HepG2 (cell line): ENCODE results near the gene PSMC2. TPM values are rescaled to one million over a fixed set of nuclear protein-coding genes. Genes with fewer than 3 reads are reported as not detected.

Experiments used
- ATAC-seq: fragments of 200-7000 bp; cut with Tn5 transposase; 3 replicates; pipeline ENCODE4 v1.9.1; 2020; ENCODE audit warnings: mild to moderate bottlenecking, moderate library complexity
- BruUV-seq: library from RNA; stranded (reverse); fragments of 400-500 nt; replicated peaks from 2 replicates; lab custom pipeline; 2021; lab: Mats Ljungman, UMichigan
- CTCF ChIA-PET: fragments of 300-600 bp; formaldehyde crosslinking; extraction: SDS; loops from one replicate; lab custom pipeline; 2021; ENCODE audit warnings: low total read pairs, inconsistent platforms, low intra/inter-chr PET ratio; lab: Yijun Ruan, JAX
- POLR2A ChIA-PET: fragments of 350-600 bp; sonication (Branson Sonifier 250); formaldehyde crosslinking; loops from one replicate; lab custom pipeline; 2020; ENCODE audit warnings: antibody characterized with exemption, inconsistent platforms; lab: Yijun Ruan, JAX
- DNase-seq: peaks from one replicate; pipeline ENCODE4 v3.0.0-alpha.2; 2015; ENCODE audit warnings: low spot score
- FAIRE-seq: peaks from 3 replicates; lab custom pipeline; 2011; peaks lifted over from hg19 to GRCh38; lab: Jason Lieb, UNC
- H2AFZ ChIP-seq: one replicate; pipeline ENCODE4 v1.6.1; 2011; ENCODE audit warnings: low read length, inconsistent platforms
- H3K27ac ChIP-seq: fragments of 300-600 bp; 3 replicates; pipeline ENCODE4 v1.8.0; 2011; ENCODE audit warnings: mixed run types, mild to moderate bottlenecking, mixed read lengths, low read length, inconsistent platforms; ENCODE audit not compliant: insufficient read depth; ENCODE audit errors: extremely low read length
- H3K27me3 ChIP-seq, 2 experiments: fragments of 200-600 bp in 1 of 2; 2 replicates in 1 of 2; 3 replicates in 1 of 2; pipeline versions ENCODE4 v1.6.0 to v1.8.0; 2011; ENCODE audit warnings: low read length in 2 of 2, mild to moderate bottlenecking in 2 of 2, moderate library complexity in 2 of 2, inconsistent platforms in 1 of 2; ENCODE audit not compliant: insufficient read depth in 2 of 2, control insufficient read depth in 1 of 2
- H3K36me3 ChIP-seq, 2 experiments: fragments of 200-600 bp in 1 of 2; replicated peaks in 1 of 2; 2 replicates in 1 of 2; 3 replicates in 1 of 2; pipeline versions ENCODE4 v1.5.1 to v1.8.0; 2011; ENCODE audit warnings: low read length in 2 of 2, inconsistent platforms in 1 of 2; ENCODE audit not compliant: insufficient read depth in 2 of 2, control insufficient read depth in 1 of 2
- H3K4me1 ChIP-seq: 2 replicates; pipeline ENCODE4 v1.5.1; 2012; ENCODE audit warnings: low read length, inconsistent platforms; ENCODE audit not compliant: insufficient read depth
- H3K4me2 ChIP-seq: 2 replicates; pipeline ENCODE4 v1.6.0; 2011; ENCODE audit warnings: low read depth, low read length, inconsistent platforms
- H3K4me3 ChIP-seq, 3 experiments: fragments of 200-600 bp in 1 of 3; sonication (generic), shearing (Covaris generic) in 1 of 3; replicated peaks in 1 of 3; 2 replicates each; pipeline ENCODE4 v1.5.1; 2011 to 2016; ENCODE audit warnings: low read length in 3 of 3, inconsistent platforms in 2 of 3, low read depth in 2 of 3, mild to moderate bottlenecking in 2 of 3, control low read depth in 1 of 3, mixed read lengths in 1 of 3; ENCODE audit not compliant: insufficient read depth in 1 of 3
- H3K79me2 ChIP-seq: one replicate; pipeline ENCODE4 v1.6.1; 2011; ENCODE audit warnings: low read length, inconsistent platforms; ENCODE audit not compliant: insufficient read depth
- H3K9ac ChIP-seq: 2 replicates; pipeline ENCODE4 v1.6.0; 2011; ENCODE audit warnings: mild to moderate bottlenecking, low read depth, low read length, inconsistent platforms; ENCODE audit not compliant: insufficient read depth
- H3K9me3 ChIP-seq: 2 replicates; pipeline ENCODE4 v1.5.1; 2012; ENCODE audit warnings: mild to moderate bottlenecking, low read length
- H4K20me1 ChIP-seq: 2 replicates; pipeline ENCODE4 v1.6.0; 2011; ENCODE audit warnings: inconsistent platforms, mild to moderate bottlenecking, low read length, moderate library complexity; ENCODE audit not compliant: insufficient read depth
- CCAR2 ChIP-seq: fragments of 200-400 bp; formaldehyde crosslinking; optimal IDR thresholded peaks from 2 replicates; pipeline ENCODE3; 2018; ENCODE audit warnings: low read depth, mild to moderate bottlenecking, low read length, moderate library complexity
- EP300 ChIP-seq, 3 experiments: sonication (generic) in 1 of 3; formaldehyde crosslinking in 1 of 3; IDR thresholded peaks; 2 replicates each; pipeline versions ENCODE4 v1.5.1 to v1.6.1; 2011 to 2020; ENCODE audit warnings: low read depth in 2 of 3, low read length in 2 of 3, borderline replicate concordance in 1 of 3, improper control_type of control experiment in 1 of 3, mild to moderate bottlenecking in 1 of 3, missing genetic modification reagents in 1 of 3, moderate library complexity in 1 of 3
- KLF6 ChIP-seq: IDR thresholded peaks from 2 replicates; pipeline ENCODE4 v1.8.0; 2016; ENCODE audit warnings: missing biosample characterization, missing genetic modification reagents
- NFIC ChIP-seq: IDR thresholded peaks from 2 replicates; pipeline ENCODE4 v1.6.1; 2012; ENCODE audit warnings: mild to moderate bottlenecking, low read length, inconsistent platforms
- NR2F2 ChIP-seq: IDR thresholded peaks from 2 replicates; pipeline ENCODE4 v1.6.1; 2012; ENCODE audit warnings: low read depth, inconsistent platforms, borderline replicate concordance
- SNAPC2 ChIP-seq: sonication (generic); formaldehyde crosslinking; IDR thresholded peaks from 2 replicates; pipeline ENCODE4 v1.8.1; 2022; ENCODE audit warnings: mild to moderate bottlenecking, missing genetic modification reagents
- TBX2 ChIP-seq: sonication (generic); formaldehyde crosslinking; IDR thresholded peaks from 2 replicates; pipeline ENCODE4 v1.5.0; 2020; ENCODE audit warnings: missing genetic modification reagents, mild to moderate bottlenecking, borderline replicate concordance
- ZBTB42 ChIP-seq: sonication (generic); formaldehyde crosslinking; IDR thresholded peaks from 2 replicates; pipeline ENCODE4 v1.5.0; 2020; ENCODE audit warnings: mild to moderate bottlenecking, missing genetic modification reagents
- ZFAT ChIP-seq: sonication (generic); formaldehyde crosslinking; conservative IDR thresholded peaks from 2 replicates; pipeline ENCODE4 v1.8.1; 2023; ENCODE audit warnings: missing genetic modification reagents, inconsistent platforms
- ZNF614 ChIP-seq: IDR thresholded peaks from 2 replicates; pipeline ENCODE4 v1.6.1; 2018; ENCODE audit warnings: missing biosample characterization, missing genetic modification reagents, inconsistent platforms, borderline replicate concordance
- ZNF615 ChIP-seq: sonication (generic); formaldehyde crosslinking; IDR thresholded peaks from 2 replicates; pipeline ENCODE4 v1.5.0; 2020; ENCODE audit warnings: mild to moderate bottlenecking, missing genetic modification reagents, borderline replicate concordance
- ZNF816 ChIP-seq: sonication (generic); formaldehyde crosslinking; IDR thresholded peaks from 2 replicates; pipeline ENCODE4 v1.8.0; 2022; ENCODE audit warnings: missing genetic modification reagents, mild to moderate bottlenecking, borderline replicate concordance
- WGBS: methylation state at CpG from one replicate; pipeline ENCODE4 v1.1.6; 2017; ENCODE audit warnings: low lambda C conversion rate; 5-methylcytosine and 5-hydroxymethylcytosine counted together
- in situ Hi-C: cut with HindIII; loops from 2 replicates; pipeline ENCODE4 v1.10.0; 2017; ENCODE audit warnings: low pct_unique_long_range_greater_than_20kb; ENCODE audit not compliant: extremely low pct_ligation_motif_present
- intact Hi-C: fragments of 100-400 bp; cut with micrococcal nuclease; formaldehyde crosslinking; loops from one replicate; pipeline ENCODE4 v1.10.0; 2022; ENCODE audit not compliant: unreplicated experiment
- polyA plus RNA-seq, 8 experiments: library from polyadenylated mRNA; depleted of rRNA in 3 of 8; stranded (reverse) in 7 of 8; unstranded in 1 of 8; fragments of >200 nt; fragmentation: Illumina TruSeq in 4 of 8; extraction: Trizol in 4 of 8; gene quantifications; 2 replicates each; pipeline versions ENCODE4 v1.2.1 to v1.2.3, GENCODE V29; 2011 to 2016; ENCODE audit warnings: low read depth in 4 of 8, missing spikeins in 1 of 8, mixed read lengths in 1 of 8; ENCODE audit not compliant: insufficient read depth in 1 of 8
- total RNA-seq, 5 experiments: library from RNA; depleted of rRNA; stranded (reverse); fragments of >200 nt; fragmentation: Illumina TruSeq; extraction: Trizol; gene quantifications; 2 replicates each; pipeline ENCODE4 v1.2.3, GENCODE V29; 2016; ENCODE audit warnings: low read depth in 1 of 5
- TF ChIP-seq, protein P1 (sequence below): sonication (generic); formaldehyde crosslinking; IDR thresholded peaks from 2 replicates; pipeline ENCODE4 v1.5.1; 2020; ENCODE audit warnings: missing genetic modification reagents, mild to moderate bottlenecking, borderline replicate concordance
- TF ChIP-seq, protein P2 (sequence below): sonication (generic); formaldehyde crosslinking; conservative IDR thresholded peaks from 2 replicates; pipeline ENCODE4 v1.8.1; 2023; ENCODE audit warnings: missing genetic modification reagents
- TF ChIP-seq, protein P3 (sequence below): sonication (generic); formaldehyde crosslinking; IDR thresholded peaks from 2 replicates; pipeline ENCODE4 v1.4.0; 2020; ENCODE audit warnings: mild to moderate bottlenecking, missing genetic modification reagents
- TF ChIP-seq, protein P4 (sequence below): sonication (generic); formaldehyde crosslinking; IDR thresholded peaks from 2 replicates; pipeline ENCODE4 v1.4.0; 2020; ENCODE audit warnings: mild to moderate bottlenecking, low read depth, missing genetic modification reagents

PSMC2 gene
- total and polyA plus RNA-seq, 2 of the 13 experiments (the other 11 are each of a cell fraction or from before 2014, with no cell fraction given): 89.9 to 181 TPM

DNA sequence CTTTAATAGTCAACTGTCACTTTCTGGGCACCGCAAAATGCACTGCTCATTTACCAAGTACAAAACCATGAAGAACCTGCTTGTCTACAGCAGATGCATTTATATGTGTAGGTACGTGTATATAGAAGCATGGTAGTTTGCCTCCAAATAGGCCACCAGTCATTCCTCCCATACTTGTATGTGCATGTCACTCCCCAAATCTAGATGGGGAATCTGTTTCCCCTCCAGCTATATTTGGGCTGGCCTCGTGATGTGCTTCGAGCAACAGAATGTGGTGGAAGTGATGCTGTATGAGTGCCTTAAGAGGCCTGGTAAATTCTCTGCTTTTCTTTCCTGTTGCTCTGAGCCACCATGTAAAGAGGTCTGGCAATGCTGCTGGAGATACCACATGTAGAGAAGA is 47.1 kb downstream of the PSMC2 start:
- FAIRE-seq (no peak), ATAC-seq (no peak), DNase-seq (no peak)
- intact Hi-C loops: no loop called here
- Histone ChIP-seq H3K27me3 (no peaks in the 10 kb centered on the region; a peak in 1 of 5 replicates), H3K4me1 (peaks cover 33% of the 10 kb centered on the region), H3K27ac (no peak overlapping the region), H3K79me2 (no peaks in the 10 kb centered on the region), H2AFZ (no peak overlapping the region), H3K36me3 (no peaks in the 10 kb centered on the region), H3K9me3 (no peaks in the 10 kb centered on the region)
- CTCF ChIA-PET: no interaction called here
- TF ChIP-seq EP300 (IDR thresholded peaks at IDR 0.05; ENCODE audit: low read depth in 2 of 2, low read length in 2 of 2) (no peak), EP300 (CRISPR knock-in tag; IDR thresholded peaks at IDR 0.05; ENCODE audit: borderline replicate concordance) (no peak), NFIC (no peak), KLF6 (no peak), NR2F2 (no peak), ZFAT (no peak), TBX2 (CRISPR knock-in tag) (no peak), ZNF614 (CRISPR knock-in tag) (no peak), ZNF615 (CRISPR knock-in tag) (no peak), ZBTB42 (CRISPR knock-in tag) (no peak), SNAPC2 (CRISPR knock-in tag) (no peak), ZNF816 (CRISPR knock-in tag) (no peak), CCAR2 (no peak)
- TF ChIP-seq, protein P1, sequence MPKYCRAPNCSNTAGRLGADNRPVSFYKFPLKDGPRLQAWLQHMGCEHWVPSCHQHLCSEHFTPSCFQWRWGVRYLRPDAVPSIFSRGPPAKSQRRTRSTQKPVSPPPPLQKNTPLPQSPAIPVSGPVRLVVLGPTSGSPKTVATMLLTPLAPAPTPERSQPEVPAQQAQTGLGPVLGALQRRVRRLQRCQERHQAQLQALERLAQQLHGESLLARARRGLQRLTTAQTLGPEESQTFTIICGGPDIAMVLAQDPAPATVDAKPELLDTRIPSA (CRISPR knock-in tag): no peak
- TF ChIP-seq, protein P2, sequence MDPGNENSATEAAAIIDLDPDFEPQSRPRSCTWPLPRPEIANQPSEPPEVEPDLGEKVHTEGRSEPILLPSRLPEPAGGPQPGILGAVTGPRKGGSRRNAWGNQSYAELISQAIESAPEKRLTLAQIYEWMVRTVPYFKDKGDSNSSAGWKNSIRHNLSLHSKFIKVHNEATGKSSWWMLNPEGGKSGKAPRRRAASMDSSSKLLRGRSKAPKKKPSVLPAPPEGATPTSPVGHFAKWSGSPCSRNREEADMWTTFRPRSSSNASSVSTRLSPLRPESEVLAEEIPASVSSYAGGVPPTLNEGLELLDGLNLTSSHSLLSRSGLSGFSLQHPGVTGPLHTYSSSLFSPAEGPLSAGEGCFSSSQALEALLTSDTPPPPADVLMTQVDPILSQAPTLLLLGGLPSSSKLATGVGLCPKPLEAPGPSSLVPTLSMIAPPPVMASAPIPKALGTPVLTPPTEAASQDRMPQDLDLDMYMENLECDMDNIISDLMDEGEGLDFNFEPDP (CRISPR knock-in tag): no peak
- TF ChIP-seq, protein P3, sequence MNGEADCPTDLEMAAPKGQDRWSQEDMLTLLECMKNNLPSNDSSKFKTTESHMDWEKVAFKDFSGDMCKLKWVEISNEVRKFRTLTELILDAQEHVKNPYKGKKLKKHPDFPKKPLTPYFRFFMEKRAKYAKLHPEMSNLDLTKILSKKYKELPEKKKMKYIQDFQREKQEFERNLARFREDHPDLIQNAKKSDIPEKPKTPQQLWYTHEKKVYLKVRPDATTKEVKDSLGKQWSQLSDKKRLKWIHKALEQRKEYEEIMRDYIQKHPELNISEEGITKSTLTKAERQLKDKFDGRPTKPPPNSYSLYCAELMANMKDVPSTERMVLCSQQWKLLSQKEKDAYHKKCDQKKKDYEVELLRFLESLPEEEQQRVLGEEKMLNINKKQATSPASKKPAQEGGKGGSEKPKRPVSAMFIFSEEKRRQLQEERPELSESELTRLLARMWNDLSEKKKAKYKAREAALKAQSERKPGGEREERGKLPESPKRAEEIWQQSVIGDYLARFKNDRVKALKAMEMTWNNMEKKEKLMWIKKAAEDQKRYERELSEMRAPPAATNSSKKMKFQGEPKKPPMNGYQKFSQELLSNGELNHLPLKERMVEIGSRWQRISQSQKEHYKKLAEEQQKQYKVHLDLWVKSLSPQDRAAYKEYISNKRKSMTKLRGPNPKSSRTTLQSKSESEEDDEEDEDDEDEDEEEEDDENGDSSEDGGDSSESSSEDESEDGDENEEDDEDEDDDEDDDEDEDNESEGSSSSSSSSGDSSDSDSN (CRISPR knock-in tag): no peak
- TF ChIP-seq, protein P4, sequence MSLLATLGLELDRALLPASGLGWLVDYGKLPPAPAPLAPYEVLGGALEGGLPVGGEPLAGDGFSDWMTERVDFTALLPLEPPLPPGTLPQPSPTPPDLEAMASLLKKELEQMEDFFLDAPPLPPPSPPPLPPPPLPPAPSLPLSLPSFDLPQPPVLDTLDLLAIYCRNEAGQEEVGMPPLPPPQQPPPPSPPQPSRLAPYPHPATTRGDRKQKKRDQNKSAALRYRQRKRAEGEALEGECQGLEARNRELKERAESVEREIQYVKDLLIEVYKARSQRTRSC (CRISPR knock-in tag): no peak
- TF ChIP-seq, all 625 proteins: peak for 0
- 82% methylated on average over 2 of the region's 4 CpGs for WGBS
- no peaks in the 10 kb centered on the region for H4K20me1 ChIP-seq
- in situ Hi-C loops: no loop called here
- POLR2A ChIA-PET: no interaction called here
- H3K4me2 ChIP-seq: no peak overlapping the region
- BruUV-seq: no TSS peak
- H3K9ac ChIP-seq: no peak overlapping the region
- no peak overlapping the region for H3K4me3 ChIP-seq
